RWPE1 (cell line): Measurements from ENCODE around the gene PRR14.
"Not testable (repeated sequence)": the region's sequence is repeated elsewhere in the genome, so short reads cannot be mapped to it uniquely, and the experiment has no call there.

ENCODE experiments used
- CTCF ChIA-PET: fragments of 350-600 bp; sonication (Branson Sonifier 250); formaldehyde crosslinking; extraction: SDS; loops from one replicate; lab custom pipeline; 2021; lab: Yijun Ruan, JAX
- POLR2A ChIA-PET: fragments of 400-600 bp; formaldehyde crosslinking; extraction: SDS; loops from one replicate; lab custom pipeline; 2020; ENCODE audit warnings: antibody characterized with exemption; ENCODE audit not compliant: low non-redundant PET; lab: Yijun Ruan, JAX
- DNase-seq: peaks from one replicate; pipeline ENCODE4 v3.0.0; 2012; ENCODE audit warnings: low spot score
- H3K27ac ChIP-seq: fragments of 450-650 bp; 2 replicates; pipeline ENCODE4 v1.5.1; 2017
- TF ChIP-seq, protein P1 (sequence below): fragments of 450-650 bp; conservative IDR thresholded peaks from 2 replicates; pipeline ENCODE4 v1.5.1; 2017; ENCODE audit warnings: low read depth, mild to moderate bottlenecking

PRR14 gene

DNA sequence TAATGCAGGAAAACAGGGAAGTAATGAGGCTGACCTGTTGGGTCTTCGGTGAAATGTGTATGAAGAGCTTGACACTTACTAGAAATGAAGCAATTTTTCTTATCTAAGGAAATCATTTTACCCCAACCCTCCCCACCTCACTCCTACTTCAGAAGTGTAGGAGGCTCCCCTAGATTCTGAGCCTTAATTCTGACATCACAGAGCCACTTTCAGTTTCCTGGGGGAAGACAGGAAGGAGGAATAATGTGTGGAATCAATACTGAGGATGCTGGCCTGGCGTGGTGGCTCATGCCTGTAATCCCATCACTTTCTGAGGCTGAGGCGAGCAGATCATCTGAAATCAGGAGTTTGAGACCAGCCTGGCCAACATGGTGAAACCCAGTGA, 27.8 kb downstream of the PRR14 start:
- TF ChIP-seq, protein P1, sequence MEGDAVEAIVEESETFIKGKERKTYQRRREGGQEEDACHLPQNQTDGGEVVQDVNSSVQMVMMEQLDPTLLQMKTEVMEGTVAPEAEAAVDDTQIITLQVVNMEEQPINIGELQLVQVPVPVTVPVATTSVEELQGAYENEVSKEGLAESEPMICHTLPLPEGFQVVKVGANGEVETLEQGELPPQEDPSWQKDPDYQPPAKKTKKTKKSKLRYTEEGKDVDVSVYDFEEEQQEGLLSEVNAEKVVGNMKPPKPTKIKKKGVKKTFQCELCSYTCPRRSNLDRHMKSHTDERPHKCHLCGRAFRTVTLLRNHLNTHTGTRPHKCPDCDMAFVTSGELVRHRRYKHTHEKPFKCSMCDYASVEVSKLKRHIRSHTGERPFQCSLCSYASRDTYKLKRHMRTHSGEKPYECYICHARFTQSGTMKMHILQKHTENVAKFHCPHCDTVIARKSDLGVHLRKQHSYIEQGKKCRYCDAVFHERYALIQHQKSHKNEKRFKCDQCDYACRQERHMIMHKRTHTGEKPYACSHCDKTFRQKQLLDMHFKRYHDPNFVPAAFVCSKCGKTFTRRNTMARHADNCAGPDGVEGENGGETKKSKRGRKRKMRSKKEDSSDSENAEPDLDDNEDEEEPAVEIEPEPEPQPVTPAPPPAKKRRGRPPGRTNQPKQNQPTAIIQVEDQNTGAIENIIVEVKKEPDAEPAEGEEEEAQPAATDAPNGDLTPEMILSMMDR: no peak
- DNase-seq: no peak
- no peak overlapping the region for H3K27ac ChIP-seq
- ChIA-PET POLR2A (no interaction called here), CTCF (no interaction called here)

DNA sequence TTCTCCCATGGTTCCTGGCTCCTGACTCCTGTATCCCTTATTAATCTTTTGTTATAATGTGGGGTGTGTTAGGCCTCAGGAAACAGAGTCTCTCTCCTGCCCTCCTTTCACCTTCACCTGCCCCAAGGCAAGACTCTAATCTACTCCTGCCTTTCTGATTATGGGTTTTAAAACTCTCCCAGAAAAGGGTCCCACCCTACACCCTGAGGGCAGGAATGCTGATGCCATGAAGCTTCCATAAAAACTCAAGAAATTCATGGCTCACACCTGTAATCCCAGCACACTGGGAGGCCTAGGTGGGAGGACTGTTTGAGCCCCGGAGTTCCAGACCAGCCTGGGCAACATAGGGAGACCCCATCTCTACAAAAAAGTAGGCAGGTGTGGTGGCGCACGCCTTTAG, 29.6 kb downstream of the PRR14 start:
- TF ChIP-seq, protein P1: no peak
- no peak overlapping the region for H3K27ac ChIP-seq
- DNase-seq: no peak
- CTCF ChIA-PET: no interaction called here
- POLR2A ChIA-PET: no interaction called here

DNA sequence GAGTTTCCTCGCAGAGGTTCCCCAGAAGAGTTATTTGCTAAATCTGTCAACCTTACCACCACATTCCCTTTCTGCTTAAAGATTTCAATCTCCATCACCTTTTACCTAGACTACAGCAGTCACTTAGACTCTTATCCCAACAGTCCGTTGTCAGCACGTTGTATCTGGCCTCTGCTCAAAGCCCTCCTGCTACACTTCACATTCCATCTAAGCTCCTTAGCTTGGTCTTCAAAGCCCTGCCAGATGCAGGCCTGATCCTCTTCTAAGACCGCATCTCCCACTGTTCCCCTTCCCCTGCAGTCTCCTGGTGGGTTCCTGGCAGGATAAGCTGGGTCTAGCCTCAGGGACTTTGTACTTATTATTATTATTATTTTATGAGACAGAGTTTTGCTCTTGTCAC, 37.9 kb downstream of the PRR14 start:
- DNase-seq: no peak
- no peak overlapping the region for H3K27ac ChIP-seq
- TF ChIP-seq, protein P1: no peak
- POLR2A ChIA-PET: no interaction called here
- CTCF ChIA-PET: no interaction called here

DNA sequence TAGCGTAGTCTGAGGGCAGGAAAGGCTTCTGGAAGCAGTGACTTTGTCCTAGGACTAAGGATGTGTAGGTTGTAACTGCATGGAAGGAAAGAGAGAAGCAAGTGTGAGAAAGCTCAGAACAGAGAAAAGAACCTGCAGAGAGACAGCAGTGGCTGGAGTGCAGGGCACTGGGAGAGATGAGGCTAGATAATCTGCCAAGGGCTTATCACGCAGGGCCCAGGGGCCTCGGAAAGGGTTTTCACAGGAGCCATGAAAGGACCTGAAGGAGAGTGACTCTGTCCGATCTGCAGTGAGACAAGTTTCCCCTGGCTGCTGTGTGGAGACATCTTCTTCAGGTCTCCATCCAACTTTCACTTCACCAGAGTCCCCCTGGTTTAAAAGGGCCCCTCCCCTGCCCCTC, 41.1 kb downstream of the PRR14 start:
- H3K27ac ChIP-seq: no peak overlapping the region
- no peak for DNase-seq
- ChIA-PET CTCF (no interaction called here), POLR2A (no interaction called here)
- TF ChIP-seq, protein P1: no peak

DNA sequence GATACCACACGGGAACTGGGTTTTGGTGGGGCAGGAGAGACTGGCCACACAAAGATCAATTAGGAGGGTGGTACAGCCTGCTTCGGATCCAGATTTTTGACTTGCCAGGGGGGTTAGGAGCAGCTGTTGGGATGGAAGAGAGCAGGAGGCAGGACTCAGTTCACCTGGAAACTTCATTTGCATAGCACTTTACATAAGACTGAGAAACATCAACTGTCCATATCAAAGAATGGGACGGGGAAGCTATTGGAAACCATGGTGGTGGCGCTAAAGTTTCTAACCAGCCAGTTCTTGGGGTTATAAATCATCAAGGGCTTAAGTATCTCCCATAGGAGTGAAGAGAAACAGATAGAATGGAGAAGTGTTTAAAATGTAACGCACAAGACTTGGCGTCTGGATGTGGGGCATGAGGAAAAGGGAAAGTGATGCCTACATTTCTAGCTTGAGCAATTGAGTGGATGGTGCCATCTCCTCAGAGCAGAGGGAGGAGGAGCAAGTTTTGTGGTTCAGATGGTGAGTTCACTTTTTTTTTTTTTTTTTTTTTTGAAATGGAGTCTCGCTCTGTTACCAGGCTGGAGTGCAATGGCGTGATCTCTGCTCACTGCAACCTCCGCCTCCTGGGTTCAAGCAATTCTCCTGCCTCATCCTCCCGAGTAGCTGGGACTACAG, 41.8 kb downstream of the PRR14 start:
- H3K27ac ChIP-seq: no peak overlapping the region
- ChIA-PET POLR2A (no interaction called here), CTCF (interaction anchor here (1.0 kb wide), 2 partner anchors 27 to 30 kb away, joined by 3 read pairs; no protein-coding TSS in a partner anchor)
- no peak for DNase-seq
- TF ChIP-seq, protein P1: no peak

DNA sequence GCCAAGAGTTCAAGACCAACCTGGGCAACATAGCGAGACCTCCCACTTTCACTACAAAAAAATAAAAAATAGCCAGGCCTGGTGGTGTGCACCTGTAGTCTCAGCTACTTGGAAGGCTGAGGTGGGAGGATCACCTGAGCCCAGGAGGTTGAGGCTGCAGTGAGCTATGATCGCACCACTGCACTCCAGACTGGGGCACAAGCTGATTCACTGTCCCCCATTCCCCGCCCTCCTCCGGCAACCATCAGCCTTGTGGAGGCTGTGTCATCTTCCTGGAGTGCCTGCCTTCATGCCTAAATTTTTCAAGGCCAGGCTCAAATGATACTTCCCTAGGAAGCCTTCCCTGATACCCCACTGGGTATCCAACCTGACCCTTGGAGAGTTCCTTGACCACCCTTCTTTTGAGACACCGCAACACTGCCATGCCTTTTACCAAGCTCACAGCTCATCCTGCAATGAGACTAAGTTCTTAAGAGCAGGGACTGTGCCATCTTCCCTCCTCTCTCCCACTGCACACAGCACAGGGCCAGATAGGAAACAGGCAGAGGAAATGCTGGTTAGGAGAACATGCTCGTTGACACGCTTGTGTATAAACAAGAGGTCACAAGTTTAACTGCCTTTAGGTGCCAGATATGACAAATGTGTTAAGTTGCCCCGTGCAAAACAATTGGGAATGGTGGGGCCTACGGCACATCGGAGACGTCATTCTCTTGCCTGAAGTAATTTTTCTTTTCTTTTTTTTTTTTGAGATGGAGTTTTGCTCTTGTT, 44.4 kb downstream of the PRR14 start:
- TF ChIP-seq, protein P1: no peak
- POLR2A ChIA-PET: no interaction called here
- no peak for DNase-seq

DNA sequence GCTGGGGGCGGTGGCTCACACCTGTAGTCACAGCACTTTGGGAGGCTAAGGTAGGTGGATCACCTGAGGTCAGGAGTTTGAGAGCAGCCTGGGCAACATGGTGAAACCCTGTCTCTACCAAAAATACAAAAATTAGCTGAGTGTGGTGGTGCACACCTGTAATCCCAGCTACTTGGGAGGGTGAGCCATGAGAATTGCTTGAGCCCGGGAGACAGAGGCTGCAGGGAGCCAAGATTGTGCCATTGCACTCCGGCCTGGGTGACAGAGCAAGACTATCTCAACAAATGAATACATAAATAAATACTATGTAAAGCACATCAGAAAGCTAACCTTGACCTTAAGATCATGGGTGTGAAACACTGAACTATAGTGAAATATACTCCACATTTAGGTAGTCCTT, 45.9 kb downstream of the PRR14 start:
- POLR2A ChIA-PET, CTCF ChIA-PET: not testable (repeated sequence)

More for the DNA sequence above, 44.4 kb downstream of the PRR14 start:
- H3K27ac ChIP-seq: no peak overlapping the region
- CTCF ChIA-PET: interaction anchor here (0.9 to 1.9 kb wide), 3 partner anchors 11 to 151 kb away, joined by 3 to 8 read pairs (median 5); no protein-coding TSS in a partner anchor

More for the DNA sequence above, 45.9 kb downstream of the PRR14 start:
- DNase-seq, H3K27ac ChIP-seq: not testable (repeated sequence)
